ENCODE measurements around the gene USH1C.

- TF ChIP-seq CTCF (IDR thresholded peaks at IDR 0.05): no peak
- no peak for TF ChIP-seq POLR2A (IDR thresholded peaks at IDR 0.05)
Observed at GRCh38 chr11:17506314-17506713, 37.9 kb downstream of the USH1C start.
